Measurements from ENCODE around the gene ABCC3. TPM values are rescaled to one million over a fixed set of nuclear protein-coding genes. Genes with fewer than 3 reads are reported as not detected.

The ABCC3 gene
- total RNA-seq, 1 experiment from 2014 or later = 66.2 TPM

- RAD21 ChIA-PET (ENCODE audit: low non-redundant PET in 1 of 2, low total read pairs in 2 of 2, uncharacterized antibody in 2 of 2, unreplicated experiment in 2 of 2) = no interaction called here
- no peaks in the 10 kb centered on the region for H3K36me3 ChIP-seq (ENCODE audit: control insufficient read depth in 1 of 2, insufficient read depth in 2 of 2, low read length in 2 of 2)
- POLR2A ChIA-PET = no interaction called here
- BruUV-seq (replicated peaks) = no TSS peak
- H3K9me3 ChIP-seq (ENCODE audit: control insufficient read depth in 1 of 2, insufficient read depth in 1 of 2, low read depth in 1 of 2, low read length in 2 of 2) = no peaks in the 10 kb centered on the region
- DNase-seq (ENCODE audit: low read depth, low spot score) (no peak), ATAC-seq (no peak)
- no peak overlapping the region for H2AFZ ChIP-seq (ENCODE audit: low read depth, low read length, poor library complexity, severe bottlenecking)
- H3K4me3 ChIP-seq (replicated peaks in 1 of 2; ENCODE audit: low read depth in 1 of 2, low read length in 2 of 2) = no peak overlapping the region
- H3K27me3 ChIP-seq (ENCODE audit: insufficient read depth, low read length) = no peaks in the 10 kb centered on the region
- TF ChIP-seq CTCF (IDR thresholded peaks at IDR 0.05 in 2 of 3, conservative IDR thresholded peaks at IDR 0.05 in 1 of 3; ENCODE audit: borderline replicate concordance in 1 of 3, insufficient read depth in 1 of 3, low read depth in 2 of 3, low read length in 2 of 3) (no peak), SRF (IDR thresholded peaks at IDR 0.05; ENCODE audit: low read depth) (no peak), ZBTB33 (IDR thresholded peaks at IDR 0.05; ENCODE audit: extremely low read depth, insufficient replicate concordance, low read length) (no peak)
- no peak overlapping the region for H3K4me2 ChIP-seq (ENCODE audit: low read length)
- H3K79me2 ChIP-seq (ENCODE audit: insufficient read depth, low read length) = no peaks in the 10 kb centered on the region
- CTCF ChIA-PET = no interaction called here
- intact Hi-C loops (cut with micrococcal nuclease) = no loop called here
- H3K27ac ChIP-seq (ENCODE audit: low read depth, low read length) = no peak overlapping the region
- no peaks in the 10 kb centered on the region for H4K20me1 ChIP-seq (ENCODE audit: insufficient read depth)
- H3K4me1 ChIP-seq (ENCODE audit: control insufficient read depth in 1 of 2, insufficient read depth in 2 of 2, low read length in 2 of 2) = no peaks in the 10 kb centered on the region
- H3K9ac ChIP-seq (ENCODE audit: low read length) = no peak overlapping the region
- no peaks in the 10 kb centered on the region for H3K9me2 ChIP-seq (ENCODE audit: insufficient read depth)
These were observed 48.8 kb upstream of the ABCC3 start for GRCh38 chr17:50585891-50586290.
